HG02870 (cell line): Measurements from ENCODE around the gene MAP3K15.
A peak's percentile ranks its signal among the peaks of the same experiment; 100 is the strongest.

Source experiments
- ATAC-seq: cut with Tn5 transposase; IDR thresholded peaks from one replicate; pipeline ENCODE4 v1.9.1; 2021; ENCODE audit warnings: mild to moderate bottlenecking, moderate library complexity; ENCODE audit not compliant: unreplicated experiment

The MAP3K15 gene

GRCh38 chrX:19514791-19515614, at the start of gene MAP3K15:
Gene MAP3K15, minus strand, starts transcription at chrX:19515508. Its CDS starts 247 bp downstream, at chrX:19515261.
- ATAC-seq = no peak

GRCh38 chrX:19564606-19565005, 49.3 kb upstream of the MAP3K15 start:
- no peak for ATAC-seq

GRCh38 chrX:19563746-19564145, 48.4 kb upstream of the MAP3K15 start:
- peak; percentile 26 for ATAC-seq

- ATAC-seq = peak; percentile 59
Observed at GRCh38 chrX:19563327-19563726, 48.0 kb upstream of the MAP3K15 start.

GRCh38 chrX:19560611-19561010, 45.3 kb upstream of the MAP3K15 start:
- no peak for ATAC-seq

- ATAC-seq = no peak
Observed at GRCh38 chrX:19557822-19558221, 42.5 kb upstream of the MAP3K15 start.

GRCh38 chrX:19556202-19556601, 40.9 kb upstream of the MAP3K15 start:
- ATAC-seq = no peak

GRCh38 chrX:19555683-19556082, 40.4 kb upstream of the MAP3K15 start:
- ATAC-seq = no peak

GRCh38 chrX:19555236-19555635, 39.9 kb upstream of the MAP3K15 start:
- ATAC-seq = no peak

GRCh38 chrX:19554786-19555185, 39.5 kb upstream of the MAP3K15 start:
- no peak for ATAC-seq

GRCh38 chrX:19552793-19553192, 37.5 kb upstream of the MAP3K15 start:
- no peak for ATAC-seq

- no peak for ATAC-seq
Observed at GRCh38 chrX:19549838-19550237, 34.5 kb upstream of the MAP3K15 start.

- ATAC-seq = no peak
Observed at GRCh38 chrX:19548934-19549333, 33.6 kb upstream of the MAP3K15 start.

GRCh38 chrX:19548279-19548678, 33.0 kb upstream of the MAP3K15 start:
- no peak for ATAC-seq

GRCh38 chrX:19545651-19546050, 30.3 kb upstream of the MAP3K15 start:
- ATAC-seq = no peak

- ATAC-seq = peak; percentile 71
Observed at GRCh38 chrX:19544693-19545305, 29.5 kb upstream of the MAP3K15 start.

GRCh38 chrX:19543951-19544381, 28.7 kb upstream of the MAP3K15 start:
- no peak for ATAC-seq

GRCh38 chrX:19543020-19543715, 27.9 kb upstream of the MAP3K15 start:
- no peak for ATAC-seq

GRCh38 chrX:19541931-19542330, 26.6 kb upstream of the MAP3K15 start:
- ATAC-seq = no peak

GRCh38 chrX:19541196-19541595, 25.9 kb upstream of the MAP3K15 start:
- no peak for ATAC-seq

- no peak for ATAC-seq
Observed at GRCh38 chrX:19540076-19540475, 24.8 kb upstream of the MAP3K15 start.

GRCh38 chrX:19539665-19540064, 24.4 kb upstream of the MAP3K15 start:
- no peak for ATAC-seq
